K562 (cell line): ENCODE measurements around the gene MGAT5. TPM values are rescaled to one million over a fixed set of nuclear protein-coding genes. Genes with fewer than 3 reads are reported as not detected.

Experiments
- ATAC-seq: fragments of 200-7000 bp; cut with Tn5 transposase; 3 replicates; pipeline ENCODE4 v1.9.1; 2020; ENCODE audit warnings: moderate library complexity
- BruUV-seq: library from RNA; stranded (reverse); fragments of 400-500 nt; replicated peaks from 2 replicates; lab custom pipeline; 2021; lab: Mats Ljungman, UMichigan
- CTCF ChIA-PET: fragments of 300-600 bp; formaldehyde crosslinking; extraction: SDS; loops from one replicate; lab custom pipeline; 2021; ENCODE audit warnings: low intra/inter-chr PET ratio; lab: Yijun Ruan, JAX
- POLR2A ChIA-PET: fragments of 300-600, 350-650 bp; sonication (Branson Sonifier 250); formaldehyde crosslinking; extraction: SDS; loops from one replicate; lab custom pipeline; 2021; ENCODE audit warnings: antibody characterized with exemption, inconsistent platforms; lab: Yijun Ruan, JAX
- DNase-seq, 4 experiments: peaks; one replicate each; pipeline versions ENCODE4 v3.0.0 to v3.0.0-alpha.2; 2011 to 2018; ENCODE audit warnings: low spot score in 3 of 4, mixed read lengths in 3 of 4; ENCODE audit errors: extremely low read depth in 1 of 4
- FAIRE-seq: peaks from 2 replicates; lab custom pipeline; 2011; peaks lifted over from hg19 to GRCh38; lab: Jason Lieb, UNC
- H2AFZ ChIP-seq: 2 replicates; pipeline ENCODE4 v1.6.0; 2011; ENCODE audit warnings: low read depth, low read length, control low read depth, inconsistent platforms
- H3K27ac ChIP-seq: fragments of 200-600 bp; 3 replicates; pipeline ENCODE4 v1.8.0; 2011; ENCODE audit warnings: low read depth, mild to moderate bottlenecking, control low read depth, inconsistent platforms, low read length, moderate library complexity, mixed read lengths; ENCODE audit errors: extremely low read depth
- H3K27me3 ChIP-seq, 2 experiments: fragments of 300-600 bp in 1 of 2; 2 replicates in 1 of 2; 3 replicates in 1 of 2; pipeline versions ENCODE4 v1.6.0 to v1.8.0; 2011; ENCODE audit warnings: inconsistent platforms in 2 of 2, low read length in 2 of 2, mild to moderate bottlenecking in 1 of 2, mixed read lengths in 1 of 2, moderate library complexity in 1 of 2; ENCODE audit not compliant: control insufficient read depth in 2 of 2, insufficient read depth in 2 of 2
- H3K36me3 ChIP-seq: fragments of 300-600 bp; 3 replicates; pipeline ENCODE4 v1.8.0; 2011; ENCODE audit warnings: mild to moderate bottlenecking, low read length, inconsistent platforms; ENCODE audit not compliant: control insufficient read depth, insufficient read depth
- H3K4me1 ChIP-seq, 2 experiments: fragments of 200-600 bp in 1 of 2; replicated peaks in 1 of 2; 2 replicates in 1 of 2; 3 replicates in 1 of 2; pipeline versions ENCODE4 v1.5.1 to v1.8.0; 2011; ENCODE audit warnings: inconsistent platforms in 2 of 2, low read length in 2 of 2, mild to moderate bottlenecking in 1 of 2, mixed read lengths in 1 of 2, moderate library complexity in 1 of 2; ENCODE audit not compliant: control insufficient read depth in 2 of 2, insufficient read depth in 2 of 2
- H3K4me2 ChIP-seq: 2 replicates; pipeline ENCODE4 v1.6.1; 2011; ENCODE audit warnings: low read length, control low read depth, inconsistent platforms, mixed read lengths; ENCODE audit not compliant: insufficient read depth
- H3K4me3 ChIP-seq: fragments of 200-600 bp; sonication (generic), shearing (Covaris generic); 2 replicates; pipeline ENCODE4 v1.5.1; 2016; ENCODE audit warnings: control low read depth, inconsistent platforms
- H3K79me2 ChIP-seq: fragments of 200-600 bp; 3 replicates; pipeline ENCODE4 v1.8.0; 2011; ENCODE audit warnings: low read length, inconsistent platforms; ENCODE audit not compliant: control insufficient read depth, insufficient read depth
- H3K9ac ChIP-seq, 2 experiments: 2 replicates each; pipeline versions ENCODE4 v1.6.0 to v1.6.1; 2011; ENCODE audit warnings: low read depth in 2 of 2, low read length in 2 of 2, control low read depth in 1 of 2, inconsistent platforms in 1 of 2, mild to moderate bottlenecking in 1 of 2, mixed read lengths in 1 of 2; ENCODE audit not compliant: insufficient read depth in 1 of 2
- H3K9me1 ChIP-seq: one replicate; pipeline ENCODE4 v1.6.0; 2011; ENCODE audit warnings: inconsistent platforms, mild to moderate bottlenecking, low read length, moderate library complexity; ENCODE audit not compliant: control insufficient read depth, insufficient read depth
- H3K9me3 ChIP-seq: replicated peaks from 2 replicates; pipeline ENCODE4 v1.5.1; 2011; ENCODE audit warnings: low read depth, low read length, inconsistent platforms; ENCODE audit not compliant: control insufficient read depth, insufficient read depth
- H4K20me1 ChIP-seq: replicated peaks from 2 replicates; pipeline ENCODE4 v1.6.1; 2011; ENCODE audit warnings: low read length, inconsistent platforms, mixed read lengths; ENCODE audit not compliant: control insufficient read depth, insufficient read depth
- ARID3A ChIP-seq: IDR thresholded peaks from 2 replicates; pipeline ENCODE4 v1.6.1; 2012; ENCODE audit warnings: low read depth, low read length, improper control_type of control experiment, borderline replicate concordance
- EP400 ChIP-seq: fragments of 450-650 bp; IDR thresholded peaks from 2 replicates; pipeline ENCODE4 v1.6.1; 2017; ENCODE audit warnings: antibody characterized with exemption, mild to moderate bottlenecking, moderate library complexity
- HINFP ChIP-seq: fragments of 450-650 bp; conservative IDR thresholded peaks from 2 replicates; pipeline ENCODE4 v1.6.1; 2016; ENCODE audit warnings: missing genetic modification characterization, low read depth, mild to moderate bottlenecking, control low read depth, missing compliant biosample characterization
- ILK ChIP-seq: fragments of 450-650 bp; IDR thresholded peaks from 2 replicates; pipeline ENCODE4 v1.6.1; 2016; ENCODE audit warnings: missing genetic modification characterization, low read depth, mild to moderate bottlenecking, missing compliant biosample characterization, moderate library complexity, borderline replicate concordance
- RBM14 ChIP-seq: fragments of 200-400 bp; formaldehyde crosslinking; IDR thresholded peaks from 2 replicates; pipeline ENCODE4 v1.6.1; 2018; ENCODE audit warnings: low read depth, mild to moderate bottlenecking, low read length, moderate library complexity, borderline replicate concordance; ENCODE audit not compliant: insufficient read depth
- SMARCC2 ChIP-seq: fragments of 450-650 bp; IDR thresholded peaks from 2 replicates; pipeline ENCODE4 v1.6.1; 2017; ENCODE audit warnings: antibody characterized with exemption, moderate library complexity, mild to moderate bottlenecking, low read depth
- TAL1 ChIP-seq: fragments of 450-650 bp; IDR thresholded peaks from 2 replicates; pipeline ENCODE4 v1.6.1; 2016; ENCODE audit warnings: mild to moderate bottlenecking
- XRCC3 ChIP-seq: fragments of 450-650 bp; IDR thresholded peaks from 2 replicates; pipeline ENCODE4 v1.6.1; 2017; ENCODE audit warnings: mild to moderate bottlenecking, moderate library complexity
- YBX1 ChIP-seq: fragments of 450-650 bp; IDR thresholded peaks from 2 replicates; pipeline ENCODE4 v1.7.1; 2016; ENCODE audit warnings: mild to moderate bottlenecking
- ZNF239 ChIP-seq: fragments of 250-450 bp; sonication (Bioruptor Pico); IDR thresholded peaks from 2 replicates; pipeline ENCODE4 v1.4.0; 2020; ENCODE audit warnings: mild to moderate bottlenecking
- ZNF311 ChIP-seq: fragments of 250-450 bp; sonication (Bioruptor Pico); IDR thresholded peaks from 2 replicates; pipeline ENCODE4 v1.4.0; 2020; ENCODE audit warnings: mild to moderate bottlenecking, moderate library complexity
- WGBS: fragments of 100-300 bp; shearing (Covaris generic); methylation state at CpG from one replicate; pipeline ENCODE4 v1.1.6; 2016; ENCODE audit warnings: low coverage, mixed read lengths; ENCODE audit not compliant: insufficient coverage; ENCODE audit errors: missing lambda C conversion rate; 5-methylcytosine and 5-hydroxymethylcytosine counted together
- in situ Hi-C: fragments of 300-500 bp; cut with MboI; formaldehyde crosslinking; loops from 4 replicates; pipeline ENCODE4 v1.15.0; 2018; ENCODE audit warnings: inconsistent platforms, mixed read lengths
- intact Hi-C: fragments of 100-400 bp; cut with micrococcal nuclease; formaldehyde crosslinking; loops from 2 replicates; pipeline ENCODE4 v1.14.2; 2022
- polyA plus RNA-seq, 8 experiments: library from polyadenylated mRNA; depleted of rRNA in 4 of 8; stranded (reverse) in 5 of 8; unstranded in 3 of 8; fragments of >200 nt; fragmentation: Nextera tagmentation in 2 of 8; fragmentation: Illumina TruSeq in 1 of 8; extraction: Ambion mirVana in 2 of 8; extraction: Trizol in 1 of 8; gene quantifications; 2 replicates each; pipeline versions ENCODE4 v1.2.1 to v1.2.3, GENCODE V29; 2011 to 2014; ENCODE audit warnings: inconsistent platforms in 1 of 8, missing spikeins in 1 of 8
- total RNA-seq, 7 experiments: library from RNA; depleted of rRNA in 6 of 7; stranded (reverse); fragments of >200 nt in 6 of 7; fragmentation: Illumina TruSeq in 2 of 7; extraction: Trizol in 2 of 7; gene quantifications; 2 replicates each; pipeline versions ENCODE4 v1.2.1 to v1.2.3, GENCODE V29; 2011 to 2021; ENCODE audit warnings: low replicate concordance in 1 of 7
- TF ChIP-seq, protein P1 (sequence below): fragments of 250-450 bp; sonication (Bioruptor Pico); IDR thresholded peaks from 2 replicates; pipeline ENCODE4 v1.5.1; 2021; ENCODE audit warnings: mild to moderate bottlenecking
- TF ChIP-seq, protein P2 (sequence below), 2 experiments: IDR thresholded peaks; 2 replicates each; pipeline ENCODE4 v1.6.1; 2012; ENCODE audit warnings: improper control_type of control experiment in 2 of 2, low read depth in 2 of 2, low read length in 2 of 2, borderline replicate concordance in 1 of 2

Gene MGAT5
- total and polyA plus RNA-seq, 9 of the 15 experiments (the other 6 are each of a cell fraction or from before 2014, with no cell fraction given) = 1.6 to 18.6 (median 11.1) TPM

GRCh38 chr2:134341476-134341875, 87.6 kb downstream of the MGAT5 start:
- Histone ChIP-seq H3K27ac (no peak overlapping the region), H3K9me3 (no peaks in the 10 kb centered on the region), H3K4me1 (no peaks in the 10 kb centered on the region), H3K9ac (no peak overlapping the region), H4K20me1 (no peaks in the 10 kb centered on the region), H3K9me1 (no peaks in the 10 kb centered on the region), H3K79me2 (no peaks in the 10 kb centered on the region), H3K4me2 (no peak overlapping the region), H3K27me3 (no peaks in the 10 kb centered on the region), H3K36me3 (no peaks in the 10 kb centered on the region), H2AFZ (no peak overlapping the region), H3K4me3 (no peak overlapping the region)
- POLR2A ChIA-PET = no interaction called here
- BruUV-seq = no TSS peak
- intact Hi-C loops (no loop called here), in situ Hi-C loops (no loop called here)
- DNase-seq (no peak), ATAC-seq (no peak), FAIRE-seq (no peak)
- WGBS = 46% methylated on average over 3 of the region's 3 CpGs
- TF ChIP-seq ZNF239 (CRISPR knock-in tag) (no peak), YBX1 (no peak), SMARCC2 (no peak), EP400 (no peak), XRCC3 (no peak), ILK (tag) (no peak), ARID3A (no peak), RBM14 (no peak), ZNF311 (CRISPR knock-in tag) (no peak), TAL1 (no peak), HINFP (tag) (no peak)
- TF ChIP-seq, protein P1, sequence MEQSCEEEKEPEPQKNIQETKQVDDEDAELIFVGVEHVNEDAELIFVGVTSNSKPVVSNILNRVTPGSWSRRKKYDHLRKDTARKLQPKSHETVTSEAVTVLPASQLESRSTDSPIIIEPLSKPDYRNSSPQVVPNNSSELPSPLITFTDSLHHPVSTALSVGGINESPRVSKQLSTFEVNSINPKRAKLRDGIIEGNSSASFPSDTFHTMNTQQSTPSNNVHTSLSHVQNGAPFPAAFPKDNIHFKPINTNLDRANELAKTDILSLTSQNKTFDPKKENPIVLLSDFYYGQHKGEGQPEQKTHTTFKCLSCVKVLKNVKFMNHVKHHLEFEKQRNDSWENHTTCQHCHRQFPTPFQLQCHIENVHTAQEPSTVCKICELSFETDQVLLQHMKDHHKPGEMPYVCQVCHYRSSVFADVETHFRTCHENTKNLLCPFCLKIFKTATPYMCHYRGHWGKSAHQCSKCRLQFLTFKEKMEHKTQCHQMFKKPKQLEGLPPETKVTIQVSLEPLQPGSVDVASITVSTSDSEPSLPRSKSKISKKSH (CRISPR knock-in tag) = no peak
- TF ChIP-seq, protein P2, sequence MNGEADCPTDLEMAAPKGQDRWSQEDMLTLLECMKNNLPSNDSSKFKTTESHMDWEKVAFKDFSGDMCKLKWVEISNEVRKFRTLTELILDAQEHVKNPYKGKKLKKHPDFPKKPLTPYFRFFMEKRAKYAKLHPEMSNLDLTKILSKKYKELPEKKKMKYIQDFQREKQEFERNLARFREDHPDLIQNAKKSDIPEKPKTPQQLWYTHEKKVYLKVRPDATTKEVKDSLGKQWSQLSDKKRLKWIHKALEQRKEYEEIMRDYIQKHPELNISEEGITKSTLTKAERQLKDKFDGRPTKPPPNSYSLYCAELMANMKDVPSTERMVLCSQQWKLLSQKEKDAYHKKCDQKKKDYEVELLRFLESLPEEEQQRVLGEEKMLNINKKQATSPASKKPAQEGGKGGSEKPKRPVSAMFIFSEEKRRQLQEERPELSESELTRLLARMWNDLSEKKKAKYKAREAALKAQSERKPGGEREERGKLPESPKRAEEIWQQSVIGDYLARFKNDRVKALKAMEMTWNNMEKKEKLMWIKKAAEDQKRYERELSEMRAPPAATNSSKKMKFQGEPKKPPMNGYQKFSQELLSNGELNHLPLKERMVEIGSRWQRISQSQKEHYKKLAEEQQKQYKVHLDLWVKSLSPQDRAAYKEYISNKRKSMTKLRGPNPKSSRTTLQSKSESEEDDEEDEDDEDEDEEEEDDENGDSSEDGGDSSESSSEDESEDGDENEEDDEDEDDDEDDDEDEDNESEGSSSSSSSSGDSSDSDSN (IDR thresholded peaks at IDR 0.05; ENCODE audit: borderline replicate concordance in 1 of 2, low read depth in 2 of 2, low read length in 2 of 2) = no peak
- CTCF ChIA-PET = no interaction called here
